NCI-H526 treated with DMSO at 0.1 percent for 48 hours (cell line): ENCODE data around the gene SLC18B1.
A peak's percentile ranks its signal among the peaks of the same experiment; 100 is the strongest.

ENCODE experiments used
- DNase-seq: peaks from one replicate; lab custom pipeline; 2025; lab: John Stamatoyannopoulos, UW

Gene SLC18B1

GRCh38 chr6:132797951-132798868, at the start of gene SLC18B1:
TSS of gene SLC18B1 (minus strand) at chr6:132798637. CDS start at chr6:132798456, 181 bp downstream.
- peak; percentile 29 for DNase-seq

GRCh38 chr6:132843316-132844035, 45.0 kb upstream of the SLC18B1 start:
- no peak for DNase-seq

- no peak for DNase-seq
Observed at GRCh38 chr6:132841966-132842365, 43.5 kb upstream of the SLC18B1 start.

- DNase-seq, result no peak
Observed at GRCh38 chr6:132832891-132833290, 34.5 kb upstream of the SLC18B1 start.

GRCh38 chr6:132830334-132830751, 31.9 kb upstream of the SLC18B1 start:
- peak; percentile 65 for DNase-seq

GRCh38 chr6:132820629-132821381, 22.4 kb upstream of the SLC18B1 start:
- DNase-seq, result no peak

- DNase-seq, result no peak
Observed at GRCh38 chr6:132819405-132820161, 21.1 kb upstream of the SLC18B1 start.

GRCh38 chr6:132818404-132819359, 20.2 kb upstream of the SLC18B1 start:
- DNase-seq, result no peak

GRCh38 chr6:132817554-132818403, 19.3 kb upstream of the SLC18B1 start:
- DNase-seq, result no peak

- no peak for DNase-seq
Observed at GRCh38 chr6:132816660-132817059, 18.2 kb upstream of the SLC18B1 start.

GRCh38 chr6:132814716-132815570, 16.5 kb upstream of the SLC18B1 start:
- no peak for DNase-seq

GRCh38 chr6:132813173-132813856, 14.9 kb upstream of the SLC18B1 start:
- DNase-seq, result peak; percentile 31

GRCh38 chr6:132812756-132813172, 14.3 kb upstream of the SLC18B1 start:
- DNase-seq, result no peak

GRCh38 chr6:132812255-132812732, 13.9 kb upstream of the SLC18B1 start:
- no peak for DNase-seq

GRCh38 chr6:132811276-132811675, 12.8 kb upstream of the SLC18B1 start:
- DNase-seq, result no peak

GRCh38 chr6:132805548-132805947, 7.1 kb upstream of the SLC18B1 start:
- no peak for DNase-seq

GRCh38 chr6:132804251-132804650, 5.8 kb upstream of the SLC18B1 start:
- no peak for DNase-seq

GRCh38 chr6:132800656-132801055, 2.2 kb upstream of the SLC18B1 start:
- DNase-seq, result no peak
